ENCODE results near the gene SNED1. TPM values are rescaled to one million over a fixed set of nuclear protein-coding genes. Genes with fewer than 3 reads are reported as not detected.

Gene SNED1
- total RNA-seq, 1 experiment from 2014 or later = 3.2 TPM

DNA sequence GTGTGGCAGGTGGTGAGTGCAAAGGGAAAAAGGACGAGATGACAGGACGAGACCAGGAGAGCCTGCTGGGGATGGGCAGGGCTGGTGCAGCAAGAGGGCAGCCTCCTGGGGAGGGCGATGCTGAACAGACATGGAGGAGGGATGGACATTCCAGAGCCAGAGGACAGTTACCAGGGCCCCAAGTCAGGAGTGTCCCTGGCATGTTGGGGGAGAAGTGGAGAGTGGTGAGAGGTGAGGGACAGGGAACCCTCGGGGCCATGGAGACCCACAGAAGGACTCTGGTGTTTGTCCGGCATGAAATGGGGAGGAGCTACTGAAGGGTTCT lies 84.6 kb downstream of the SNED1 start:
- H3K9me3 Mint-ChIP-seq = no peaks in the 10 kb centered on the region
- TF ChIP-seq IRF2 (CRISPR knock-in tag; IDR thresholded peaks at IDR 0.05; ENCODE audit: borderline replicate concordance, low read depth) (no peak), NR1H2 (CRISPR knock-in tag; IDR thresholded peaks at IDR 0.05) (no peak), ZNF232 (CRISPR knock-in tag; IDR thresholded peaks at IDR 0.05) (no peak), ZSCAN18 (CRISPR knock-in tag; IDR thresholded peaks at IDR 0.05) (no peak), CREM (CRISPR knock-in tag; IDR thresholded peaks at IDR 0.05) (no peak), GRHL2 (CRISPR knock-in tag; IDR thresholded peaks at IDR 0.05; ENCODE audit: insufficient replicate concordance, severe bottlenecking) (no peak), MAX (CRISPR knock-in tag; IDR thresholded peaks at IDR 0.05) (no peak), ZNF138 (CRISPR knock-in tag; conservative IDR thresholded peaks at IDR 0.05) (no peak), OVOL2 (CRISPR knock-in tag; IDR thresholded peaks at IDR 0.05; ENCODE audit: borderline replicate concordance) (no peak), FOXK1 (CRISPR knock-in tag; IDR thresholded peaks at IDR 0.05) (no peak), HMGA2 (CRISPR knock-in tag; IDR thresholded peaks at IDR 0.05) (no peak), ZNF416 (CRISPR knock-in tag; IDR thresholded peaks at IDR 0.05) (no peak)
- H3K4me1 Mint-ChIP-seq = no peaks in the 10 kb centered on the region
- H3K4me3 Mint-ChIP-seq = no peak overlapping the region
- peaks cover 11% of the 10 kb centered on the region for H3K36me3 Mint-ChIP-seq
- DNase-seq (ENCODE audit: low spot score) (no peak), ATAC-seq (no peak)
- H3K27ac Mint-ChIP-seq = no peak overlapping the region
- no peaks in the 10 kb centered on the region for H3K27me3 Mint-ChIP-seq (ENCODE audit: low read depth)
- POLR2A ChIA-PET = no interaction called here
- CTCF ChIA-PET = interaction anchor here (0.6 kb wide), 1 partner anchor 97 kb away, joined by 3 read pairs; no protein-coding TSS in a partner anchor

GRCh38 chr2:241084856-241085444 lies 86.5 kb downstream of the SNED1 start:
- no peak overlapping the region for H3K4me3 Mint-ChIP-seq
- ATAC-seq (no peak), DNase-seq (ENCODE audit: low spot score) (no peak)
- H3K27me3 Mint-ChIP-seq (ENCODE audit: low read depth) = no peaks in the 10 kb centered on the region
- peaks cover 5% of the 10 kb centered on the region; the same call in 1 of the 2 replicates for H3K4me1 Mint-ChIP-seq
- no peak for TF ChIP-seq ZMAT4 (CRISPR knock-in tag; IDR thresholded peaks at IDR 0.05)
- TF ChIP-seq, protein P1, sequence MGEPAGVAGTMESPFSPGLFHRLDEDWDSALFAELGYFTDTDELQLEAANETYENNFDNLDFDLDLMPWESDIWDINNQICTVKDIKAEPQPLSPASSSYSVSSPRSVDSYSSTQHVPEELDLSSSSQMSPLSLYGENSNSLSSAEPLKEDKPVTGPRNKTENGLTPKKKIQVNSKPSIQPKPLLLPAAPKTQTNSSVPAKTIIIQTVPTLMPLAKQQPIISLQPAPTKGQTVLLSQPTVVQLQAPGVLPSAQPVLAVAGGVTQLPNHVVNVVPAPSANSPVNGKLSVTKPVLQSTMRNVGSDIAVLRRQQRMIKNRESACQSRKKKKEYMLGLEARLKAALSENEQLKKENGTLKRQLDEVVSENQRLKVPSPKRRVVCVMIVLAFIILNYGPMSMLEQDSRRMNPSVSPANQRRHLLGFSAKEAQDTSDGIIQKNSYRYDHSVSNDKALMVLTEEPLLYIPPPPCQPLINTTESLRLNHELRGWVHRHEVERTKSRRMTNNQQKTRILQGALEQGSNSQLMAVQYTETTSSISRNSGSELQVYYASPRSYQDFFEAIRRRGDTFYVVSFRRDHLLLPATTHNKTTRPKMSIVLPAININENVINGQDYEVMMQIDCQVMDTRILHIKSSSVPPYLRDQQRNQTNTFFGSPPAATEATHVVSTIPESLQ (CRISPR knock-in tag; IDR thresholded peaks at IDR 0.05) = no peak
- no peak for TF ChIP-seq CBFB (CRISPR knock-in tag; IDR thresholded peaks at IDR 0.05; ENCODE audit: low read depth)
- TF ChIP-seq ZNF423 (CRISPR knock-in tag; IDR thresholded peaks at IDR 0.05) = no peak
- TF ChIP-seq SMAD4 (CRISPR knock-in tag; IDR thresholded peaks at IDR 0.05) = no peak
- TF ChIP-seq ZNF219 (CRISPR knock-in tag; IDR thresholded peaks at IDR 0.05; ENCODE audit: borderline replicate concordance) = no peak
- TF ChIP-seq, protein P2, sequence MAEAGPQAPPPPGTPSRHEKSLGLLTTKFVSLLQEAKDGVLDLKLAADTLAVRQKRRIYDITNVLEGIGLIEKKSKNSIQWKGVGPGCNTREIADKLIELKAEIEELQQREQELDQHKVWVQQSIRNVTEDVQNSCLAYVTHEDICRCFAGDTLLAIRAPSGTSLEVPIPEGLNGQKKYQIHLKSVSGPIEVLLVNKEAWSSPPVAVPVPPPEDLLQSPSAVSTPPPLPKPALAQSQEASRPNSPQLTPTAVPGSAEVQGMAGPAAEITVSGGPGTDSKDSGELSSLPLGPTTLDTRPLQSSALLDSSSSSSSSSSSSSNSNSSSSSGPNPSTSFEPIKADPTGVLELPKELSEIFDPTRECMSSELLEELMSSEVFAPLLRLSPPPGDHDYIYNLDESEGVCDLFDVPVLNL (CRISPR knock-in tag; IDR thresholded peaks at IDR 0.05; ENCODE audit: borderline replicate concordance, low read depth) = no peak
- no peaks in the 10 kb centered on the region for H3K9me3 Mint-ChIP-seq
- no peak overlapping the region for H3K27ac Mint-ChIP-seq
- CTCF ChIA-PET = no interaction called here
- POLR2A ChIA-PET = no interaction called here
- peaks cover 11% of the 10 kb centered on the region for H3K36me3 Mint-ChIP-seq
